CD14-positive monocyte (primary cell): ENCODE data around the gene HAGH. TPM values are rescaled to one million over a fixed set of nuclear protein-coding genes. Genes with fewer than 3 reads are reported as not detected.
"Not testable (repeated sequence)": the region's sequence is repeated elsewhere in the genome, so short reads cannot be mapped to it uniquely, and the experiment has no call there.

Experiments used
- DNase-seq, 3 donors: peaks; one replicate each; pipeline ENCODE4 v3.0.0-alpha.2; 2011 to 2022
- H2AFZ ChIP-seq: 2 replicates; pipeline ENCODE4 v1.6.0; 2012; ENCODE audit warnings: mild to moderate bottlenecking, low read depth, low read length, inconsistent platforms; ENCODE audit not compliant: insufficient read depth, poor library complexity, severe bottlenecking
- H3K27ac ChIP-seq, 2 donors: 1 replicate in 1 of 2; 2 replicates in 1 of 2; pipeline ENCODE4 v1.5.1; 2012 to 2013; ENCODE audit warnings: low read length in 2 of 2, control low read depth in 1 of 2, inconsistent platforms in 1 of 2, low read depth in 1 of 2, mild to moderate bottlenecking in 1 of 2
- H3K27me3 ChIP-seq, 2 donors: one replicate each; pipeline versions ENCODE4 v1.6.0 to v1.6.1; 2011 to 2013; ENCODE audit warnings: low read length in 2 of 2; ENCODE audit not compliant: control insufficient read depth in 2 of 2, insufficient read depth in 2 of 2
- H3K36me3 ChIP-seq, 2 donors: replicated peaks in 1 of 2; 1 replicate in 1 of 2; 2 replicates in 1 of 2; pipeline versions ENCODE4 v1.5.1 to v1.6.1; 2012 to 2013; ENCODE audit warnings: low read length in 2 of 2, control low read depth in 1 of 2, inconsistent platforms in 1 of 2, mild to moderate bottlenecking in 1 of 2; ENCODE audit not compliant: insufficient read depth in 2 of 2, control insufficient read depth in 1 of 2
- H3K4me1 ChIP-seq, 2 donors: 1 replicate in 1 of 2; 2 replicates in 1 of 2; pipeline versions ENCODE4 v1.5.1 to v1.6.1; 2012 to 2013; ENCODE audit warnings: low read length in 2 of 2, control low read depth in 1 of 2, inconsistent platforms in 1 of 2, mild to moderate bottlenecking in 1 of 2, moderate library complexity in 1 of 2; ENCODE audit not compliant: insufficient read depth in 2 of 2, control insufficient read depth in 1 of 2
- H3K4me2 ChIP-seq: replicated peaks from 2 replicates; pipeline ENCODE3; 2012; ENCODE audit warnings: low read length, moderate library complexity, mild to moderate bottlenecking; ENCODE audit not compliant: poor library complexity, severe bottlenecking; ENCODE audit errors: extremely low read depth
- H3K4me3 ChIP-seq, 3 experiments: fragments of 200-600 bp in 1 of 3; sonication (generic) in 1 of 3; replicated peaks in 1 of 3; 1 replicate in 2 of 3; 2 replicates in 1 of 3; pipeline ENCODE4 v1.5.1; 2011 to 2013; ENCODE audit warnings: low read length in 3 of 3, mild to moderate bottlenecking in 3 of 3, control low read depth in 2 of 3, low read depth in 2 of 3, inconsistent platforms in 1 of 3, moderate library complexity in 1 of 3
- H3K79me2 ChIP-seq: 2 replicates; pipeline ENCODE4 v1.6.0; 2012; ENCODE audit warnings: mild to moderate bottlenecking, control low read depth, inconsistent platforms, low read length, moderate library complexity; ENCODE audit not compliant: insufficient read depth
- H3K9ac ChIP-seq: 2 replicates; pipeline ENCODE4 v1.6.0; 2017; ENCODE audit warnings: low read length, mild to moderate bottlenecking; ENCODE audit not compliant: insufficient read depth, poor library complexity, severe bottlenecking
- H3K9me3 ChIP-seq, 2 donors: replicated peaks in 1 of 2; 1 replicate in 1 of 2; 2 replicates in 1 of 2; pipeline versions ENCODE4 v1.5.1 to v1.6.1; 2012 to 2013; ENCODE audit warnings: low read length in 2 of 2, control low read depth in 1 of 2; ENCODE audit not compliant: control insufficient read depth in 1 of 2, insufficient read depth in 1 of 2
- H4K20me1 ChIP-seq: 2 replicates; pipeline ENCODE4 v1.6.0; 2012; ENCODE audit warnings: mild to moderate bottlenecking, low read length, control low read depth, moderate library complexity; ENCODE audit not compliant: insufficient read depth
- H3K27ac Mint-ChIP-seq, 7 donors: one replicate each; pipeline ENCODE4 v1.8.0; 2020; ENCODE audit warnings: mild to moderate bottlenecking in 7 of 7, mixed read lengths in 7 of 7, moderate library complexity in 6 of 7, inconsistent platforms in 2 of 7
- H3K27me3 Mint-ChIP-seq, 3 donors: one replicate each; pipeline ENCODE4 v1.8.0; 2021 to 2022; ENCODE audit warnings: low read depth in 3 of 3, mild to moderate bottlenecking in 3 of 3, mixed read lengths in 3 of 3, moderate library complexity in 3 of 3, inconsistent platforms in 1 of 3
- H3K36me3 Mint-ChIP-seq, 2 donors: one replicate each; pipeline ENCODE4 v1.8.0; 2020; ENCODE audit warnings: mixed read lengths in 2 of 2, inconsistent platforms in 1 of 2, mild to moderate bottlenecking in 1 of 2
- H3K4me1 Mint-ChIP-seq: one replicate; pipeline ENCODE4 v1.8.0; 2020; ENCODE audit warnings: mild to moderate bottlenecking, mixed read lengths
- H3K4me3 Mint-ChIP-seq, 2 donors: one replicate each; pipeline ENCODE4 v1.8.0; 2020; ENCODE audit warnings: mild to moderate bottlenecking in 2 of 2, mixed read lengths in 2 of 2, moderate library complexity in 1 of 2
- H3K9me3 Mint-ChIP-seq, 7 donors: one replicate each; pipeline ENCODE4 v1.8.0; 2020 to 2022; ENCODE audit warnings: mixed read lengths in 7 of 7, mild to moderate bottlenecking in 6 of 7, moderate library complexity in 6 of 7, inconsistent platforms in 2 of 7
- CTCF ChIP-seq: fragments of 200-600 bp; IDR thresholded peaks from one replicate; pipeline ENCODE4 v1.8.0; 2022; ENCODE audit warnings: antibody characterized with exemption, mild to moderate bottlenecking
- WGBS: methylation state at CpG from one replicate; pipeline ENCODE4 v1.1.5; 2013; ENCODE audit warnings: missing lambda C conversion rate; ENCODE audit not compliant: insufficient coverage; 5-methylcytosine and 5-hydroxymethylcytosine counted together
- intact Hi-C, 2 donors: fragments of 100-400 bp; cut with micrococcal nuclease; formaldehyde crosslinking; loops; one replicate each; pipeline versions ENCODE4 v1.15.0 to v1.15.1; 2023
- polyA plus RNA-seq, 3 donors: library from polyadenylated mRNA; depleted of rRNA in 1 of 3; unstranded in 2 of 3; stranded (reverse) in 1 of 3; fragments of 300-500 nt in 2 of 3; fragments of >200 nt in 1 of 3; fragmentation: Illumina TruSeq in 2 of 3; gene quantifications; 1 replicate in 2 of 3; 2 replicates in 1 of 3; pipeline ENCODE4 v1.2.3, GENCODE V29; 2012 to 2021

HAGH gene
- polyA plus RNA-seq, 3 donors: 42.6 to 82.1 (median 47.7) TPM

GRCh38 chr16:1807626-1808025 is 19.0 kb downstream of the HAGH start:
- Mint-ChIP-seq H3K27ac (no peak overlapping the region), H3K9me3 (peaks cover 0 to 2% (median 0%) of the 10 kb centered on the region in 7 donors), H3K27me3 (no peaks in the 10 kb centered on the region), H3K4me3 (no peak overlapping the region), H3K4me1 (no peaks in the 10 kb centered on the region), H3K36me3 (peaks cover 32 to 60% of the 10 kb centered on the region in 2 donors)
- Histone ChIP-seq H3K79me2 (no peaks in the 10 kb centered on the region), H3K9me3 (no peaks in the 10 kb centered on the region), H4K20me1 (peaks cover under 1% of the 10 kb centered on the region), H3K4me3 (no peak overlapping the region), H3K27ac (no peak overlapping the region), H3K9ac (no peak overlapping the region), H3K36me3 (peaks cover 31 to 38% of the 10 kb centered on the region in 2 donors), H3K27me3 (no peaks in the 10 kb centered on the region), H3K4me2 (no peak overlapping the region), H2AFZ (no peak overlapping the region), H3K4me1 (no peaks in the 10 kb centered on the region)
- WGBS: 100% methylated on average over 5 of the region's 10 CpGs
- DNase-seq: no peak
- intact Hi-C loops: no loop called here
- no peak for TF ChIP-seq CTCF

- H3K27me3 Mint-ChIP-seq: peaks cover 0 to 4% (median 0%) of the 10 kb centered on the region in 3 donors
- no peak for DNase-seq
- no peak overlapping the region for H3K4me3 Mint-ChIP-seq
- H3K36me3 ChIP-seq: no peaks in the 10 kb centered on the region
- TF ChIP-seq CTCF: no peak
- H3K4me1 ChIP-seq: no peaks in the 10 kb centered on the region
- no peak overlapping the region for H3K4me2 ChIP-seq
- no peaks in the 10 kb centered on the region for H3K27me3 ChIP-seq
- H3K79me2 ChIP-seq: no peaks in the 10 kb centered on the region
- H3K27ac ChIP-seq: no peak overlapping the region
- no peaks in the 10 kb centered on the region for H4K20me1 ChIP-seq
- no peak overlapping the region for H3K27ac Mint-ChIP-seq
- H3K9me3 Mint-ChIP-seq: peaks cover 9 to 35% (median 28%) of the 10 kb centered on the region in 7 donors
- no peak overlapping the region for H3K9ac ChIP-seq
- no peak overlapping the region for H3K4me3 ChIP-seq
- H3K36me3 Mint-ChIP-seq: peaks cover 0 to 3% of the 10 kb centered on the region in 2 donors
- H3K9me3 ChIP-seq: peaks cover 5 to 28% of the 10 kb centered on the region in 2 donors
- H2AFZ ChIP-seq: no peak overlapping the region
- WGBS: 97% methylated on average over 6 of the region's 10 CpGs
- H3K4me1 Mint-ChIP-seq: no peaks in the 10 kb centered on the region
- intact Hi-C loops: no loop called here
These were observed 25.9 kb downstream of the HAGH start for GRCh38 chr16:1800701-1801100.

- H3K9ac ChIP-seq, H3K79me2 ChIP-seq, H3K27ac Mint-ChIP-seq, H3K27me3 Mint-ChIP-seq, H3K36me3 ChIP-seq, H3K4me2 ChIP-seq, H3K27me3 ChIP-seq, H3K27ac ChIP-seq, H3K4me3 ChIP-seq, H3K36me3 Mint-ChIP-seq, H3K4me1 Mint-ChIP-seq, intact Hi-C loops, H2AFZ ChIP-seq, H3K4me3 Mint-ChIP-seq, DNase-seq, H4K20me1 ChIP-seq, H3K4me1 ChIP-seq: not testable (repeated sequence)
- peaks cover 9 to 35% (median 28%) of the 10 kb centered on the region in 7 donors for H3K9me3 Mint-ChIP-seq
- H3K9me3 ChIP-seq: peaks cover 5 to 28% of the 10 kb centered on the region in 2 donors
- no CpG with 5 or more reads among the region's 5 CpGs for WGBS
These were observed 27.4 kb downstream of the HAGH start for GRCh38 chr16:1799263-1799662.
